Stimulated activated CD8-positive, alpha-beta memory T cell treated with anti-CD3 and anti-CD28 coated beads, Interleukin-12 subunit alpha, Interleukin-12 subunit beta, amount 100 ng/mL, for 24 hours (primary cell): ENCODE results near the gene CA5B.
"Not testable (repeated sequence)": the region's sequence is repeated elsewhere in the genome, so short reads cannot be mapped to it uniquely, and the experiment has no call there.

Experiments used
- DNase-seq: peaks from one replicate; pipeline ENCODE4 v3.0.0-alpha.2; 2020; ENCODE audit errors: extremely low read depth

Gene CA5B

GRCh38 chrX:15748841-15749240 lies 10.8 kb downstream of the CA5B start:
- no peak for DNase-seq

- DNase-seq = no peak
These were observed 11.9 kb downstream of the CA5B start for GRCh38 chrX:15749642-15750610.

- DNase-seq = no peak
These were observed 12.6 kb downstream of the CA5B start for GRCh38 chrX:15750611-15751154.

GRCh38 chrX:15751155-15751819 lies 13.2 kb downstream of the CA5B start:
- no peak for DNase-seq

GRCh38 chrX:15755091-15755490 lies 17.0 kb downstream of the CA5B start:
- DNase-seq = no peak

- no peak for DNase-seq
These were observed 20.1 kb downstream of the CA5B start for GRCh38 chrX:15758140-15758539.

- not testable (repeated sequence) for DNase-seq
These were observed 21.8 kb downstream of the CA5B start for GRCh38 chrX:15759886-15760285.

GRCh38 chrX:15761564-15762191 lies 23.6 kb downstream of the CA5B start:
- no peak for DNase-seq

- DNase-seq = no peak
These were observed 31.4 kb downstream of the CA5B start for GRCh38 chrX:15769300-15769954.

- DNase-seq = no peak
These were observed 44.1 kb downstream of the CA5B start for GRCh38 chrX:15781961-15782699.

GRCh38 chrX:15785176-15785750 lies 47.2 kb downstream of the CA5B start:
- no peak for DNase-seq

- DNase-seq = no peak
These were observed 48.8 kb downstream of the CA5B start for GRCh38 chrX:15786915-15787314.

GRCh38 chrX:15789979-15790768 lies 52.1 kb downstream of the CA5B start, which contains the start of gene ZRSR2:
TSS of gene ZRSR2 (plus strand) at chrX:15790484. CDS start at chrX:15790496, 12 bp downstream.
- peak; percentile 58 for DNase-seq

GRCh38 chrX:15790769-15791290 lies 52.8 kb downstream of the CA5B start:
- no peak for DNase-seq

GRCh38 chrX:15797707-15798106 lies 59.6 kb downstream of the CA5B start:
- no peak for DNase-seq

- no peak for DNase-seq
These were observed 66.5 kb downstream of the CA5B start for GRCh38 chrX:15804563-15804962.

- DNase-seq = no peak
These were observed 70.2 kb downstream of the CA5B start for GRCh38 chrX:15808254-15808653.

GRCh38 chrX:15812192-15812938 lies 74.3 kb downstream of the CA5B start:
- no peak for DNase-seq

- DNase-seq = no peak
These were observed 75.3 kb downstream of the CA5B start for GRCh38 chrX:15813416-15813815.
